Measurements from ENCODE around the gene GPHN. TPM values are rescaled to one million over a fixed set of nuclear protein-coding genes. Genes with fewer than 3 reads are reported as not detected.

Gene GPHN
- total RNA-seq, 1 donor from 2014 or later = 24.9 TPM

- TF ChIP-seq CTCF (IDR thresholded peaks at IDR 0.05; ENCODE audit: unreplicated experiment) = no peak
- Mint-ChIP-seq H3K36me3 (ENCODE audit: insufficient read depth) (peaks cover 18% of the 10 kb centered on the region), H3K4me3 (ENCODE audit: low read depth) (no peak overlapping the region), H3K27ac (no peak overlapping the region), H3K4me1 (ENCODE audit: low read depth) (no peaks in the 10 kb centered on the region), H3K9me3 (ENCODE audit: low read depth) (peaks cover 14% of the 10 kb centered on the region), H3K27me3 (no peaks in the 10 kb centered on the region)
- no peak for DNase-seq (ENCODE audit: low spot score, unreplicated experiment)
These were observed 415.3 kb downstream of the GPHN start for GRCh38 chr14:66923251-66923650.

- H3K27me3 Mint-ChIP-seq = no peaks in the 10 kb centered on the region
- H3K9me3 Mint-ChIP-seq (ENCODE audit: low read depth) = peaks cover 13% of the 10 kb centered on the region
- TF ChIP-seq CTCF (IDR thresholded peaks at IDR 0.05; ENCODE audit: unreplicated experiment) = no peak
- no peak for DNase-seq (ENCODE audit: low spot score, unreplicated experiment)
- H3K27ac Mint-ChIP-seq = no peak overlapping the region
- peaks cover 23% of the 10 kb centered on the region for H3K36me3 Mint-ChIP-seq (ENCODE audit: insufficient read depth)
- H3K4me3 Mint-ChIP-seq (ENCODE audit: low read depth) = no peak overlapping the region
- no peaks in the 10 kb centered on the region for H3K4me1 Mint-ChIP-seq (ENCODE audit: low read depth)
These were observed 431.5 kb downstream of the GPHN start for GRCh38 chr14:66939409-66939808.

GRCh38 chr14:66944872-66945271 lies 436.9 kb downstream of the GPHN start:
- H3K36me3 Mint-ChIP-seq (ENCODE audit: insufficient read depth) = peaks cover 41% of the 10 kb centered on the region
- H3K27me3 Mint-ChIP-seq = no peaks in the 10 kb centered on the region
- H3K9me3 Mint-ChIP-seq (ENCODE audit: low read depth) = peaks cover 28% of the 10 kb centered on the region
- no peak for TF ChIP-seq CTCF (IDR thresholded peaks at IDR 0.05; ENCODE audit: unreplicated experiment)
- no peaks in the 10 kb centered on the region for H3K4me1 Mint-ChIP-seq (ENCODE audit: low read depth)
- H3K27ac Mint-ChIP-seq = no peak overlapping the region
- no peak overlapping the region for H3K4me3 Mint-ChIP-seq (ENCODE audit: low read depth)
- DNase-seq (ENCODE audit: low spot score, unreplicated experiment) = no peak

GRCh38 chr14:66955159-66955558 lies 447.2 kb downstream of the GPHN start:
- Mint-ChIP-seq H3K4me1 (ENCODE audit: low read depth) (no peaks in the 10 kb centered on the region), H3K36me3 (ENCODE audit: insufficient read depth) (peaks cover 25% of the 10 kb centered on the region), H3K4me3 (ENCODE audit: low read depth) (no peak overlapping the region), H3K27me3 (no peaks in the 10 kb centered on the region), H3K9me3 (ENCODE audit: low read depth) (peaks cover 20% of the 10 kb centered on the region), H3K27ac (no peak overlapping the region)
- TF ChIP-seq CTCF (IDR thresholded peaks at IDR 0.05; ENCODE audit: unreplicated experiment) = no peak
- no peak for DNase-seq (ENCODE audit: low spot score, unreplicated experiment)

- Mint-ChIP-seq H3K9me3 (ENCODE audit: low read depth) (peaks cover 17% of the 10 kb centered on the region), H3K4me1 (ENCODE audit: low read depth) (no peaks in the 10 kb centered on the region), H3K27me3 (no peaks in the 10 kb centered on the region), H3K36me3 (ENCODE audit: insufficient read depth) (peaks cover 23% of the 10 kb centered on the region), H3K4me3 (ENCODE audit: low read depth) (no peak overlapping the region), H3K27ac (no peak overlapping the region)
- DNase-seq (ENCODE audit: low spot score, unreplicated experiment) = no peak
- no peak for TF ChIP-seq CTCF (IDR thresholded peaks at IDR 0.05; ENCODE audit: unreplicated experiment)
These were observed 451.6 kb downstream of the GPHN start for GRCh38 chr14:66959437-66960050.

Measured in progenitor cell of endocrine pancreas (in vitro differentiated cells).